Upper lobe of left lung (tissue), 4 donors: ENCODE results near the gene PAIP2.

Experiments
- CTCF ChIP-seq, 6 experiments: fragments of 450-650 bp in 4 of 6; fragments of 200-600 bp in 2 of 6; sonication (generic) in 2 of 6; IDR thresholded peaks; one replicate each; pipeline ENCODE4 v1.5.1; 2016 to 2019; ENCODE audit warnings: antibody characterized with exemption in 6 of 6
- EP300 ChIP-seq, 4 donors: sonication (generic); formaldehyde crosslinking; IDR thresholded peaks; one replicate each; pipeline ENCODE4 v1.5.1; 2017; ENCODE audit warnings: antibody characterized with exemption in 4 of 4, control low read depth in 2 of 4
- POLR2AphosphoS5 ChIP-seq, 2 donors: sonication (generic); formaldehyde crosslinking; IDR thresholded peaks; one replicate each; pipeline ENCODE4 v1.5.1; 2017; ENCODE audit warnings: antibody characterized with exemption in 2 of 2

DNA sequence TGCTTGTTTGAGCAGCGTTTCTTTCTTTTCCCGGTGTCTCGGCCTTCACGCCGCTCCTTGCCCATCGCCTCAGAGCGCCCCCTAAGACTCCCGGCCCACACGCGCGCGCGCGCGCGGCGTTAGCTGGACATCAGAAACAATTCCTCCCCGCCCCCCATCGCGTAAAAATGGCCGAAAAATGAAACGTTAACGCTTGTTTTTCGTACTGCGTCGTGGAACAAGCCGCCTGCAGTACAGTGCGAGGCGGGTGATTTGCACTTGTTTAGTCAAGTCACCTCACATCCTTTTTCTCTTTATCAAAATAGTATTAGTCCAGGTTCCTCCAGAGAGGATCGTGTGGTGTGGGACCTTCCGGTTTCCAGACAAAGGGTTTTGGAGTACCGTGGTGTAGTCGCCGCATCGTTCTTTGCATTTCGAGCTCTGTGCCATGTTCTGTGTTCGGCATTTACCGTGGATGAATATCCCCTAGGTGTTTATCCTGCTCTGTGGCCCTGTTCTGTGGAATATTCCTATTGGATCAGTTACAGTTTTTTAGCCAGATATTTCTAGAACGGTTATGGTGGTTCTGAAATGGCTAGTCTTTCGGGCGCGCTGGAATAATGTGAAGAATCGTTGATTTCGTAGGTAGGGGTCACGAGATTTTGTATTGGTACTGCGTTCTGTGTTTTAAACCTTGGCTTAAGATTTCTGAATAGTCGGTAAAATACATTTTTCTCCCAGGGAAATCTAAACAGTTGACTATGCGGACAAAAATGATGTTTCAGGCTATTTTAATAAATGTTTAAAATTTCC is 47.1 kb upstream of the PAIP2 start:
- TF ChIP-seq CTCF (IDR thresholded peaks at IDR 0.05): peak in 1 of 6 experiments; percentile 9
- no peak for TF ChIP-seq EP300 (IDR thresholded peaks at IDR 0.05)
- peak in 1 of 2 donors; percentile 45 for TF ChIP-seq POLR2AphosphoS5 (IDR thresholded peaks at IDR 0.05)
